Large intestine (tissue), 3 donors: ENCODE results near the gene SYT3. TPM values are rescaled to one million over a fixed set of nuclear protein-coding genes. Genes with fewer than 3 reads are reported as not detected.

Source experiments
- DNase-seq, 2 donors: peaks; one replicate each; pipeline versions ENCODE4 v3.0.0 to v3.0.0-alpha.2; 2013
- H3K27ac ChIP-seq: one replicate; pipeline ENCODE4 v1.5.1; 2013; ENCODE audit warnings: low read length
- H3K27me3 ChIP-seq: 2 replicates; pipeline ENCODE4 v1.6.1; 2013; ENCODE audit warnings: low read length; ENCODE audit not compliant: control insufficient read depth, insufficient read depth
- H3K36me3 ChIP-seq: 2 replicates; pipeline ENCODE4 v1.6.1; 2013; ENCODE audit warnings: low read length; ENCODE audit not compliant: control insufficient read depth, insufficient read depth
- H3K4me1 ChIP-seq: one replicate; pipeline ENCODE4 v1.6.1; 2013; ENCODE audit warnings: low read length; ENCODE audit not compliant: control insufficient read depth, insufficient read depth
- H3K4me3 ChIP-seq: one replicate; pipeline ENCODE4 v1.5.1; 2013; ENCODE audit warnings: low read length
- H3K9me3 ChIP-seq: one replicate; pipeline ENCODE4 v1.6.1; 2013; ENCODE audit warnings: mild to moderate bottlenecking, low read depth, low read length, moderate library complexity; ENCODE audit not compliant: control insufficient read depth
- WGBS: methylation state at CpG from one replicate; pipeline ENCODE4 v1.1.5; 2013; ENCODE audit warnings: low lambda C conversion rate; ENCODE audit not compliant: insufficient coverage; 5-methylcytosine and 5-hydroxymethylcytosine counted together
- polyA plus RNA-seq: library from polyadenylated mRNA; unstranded; fragments of 120-200 nt; gene quantifications from one replicate; pipeline ENCODE4 v1.2.1, GENCODE V29; 2013

SYT3 gene
- polyA plus RNA-seq, 1 donor = 0.93 TPM

GRCh38 chr19:50573741-50574461, 65.8 kb downstream of the SYT3 start:
- H3K4me1 ChIP-seq = no peaks in the 10 kb centered on the region

More at GRCh38 chr19:50573741-50574461, 65.8 kb downstream of the SYT3 start:
- no CpG with 5 or more reads among the region's 13 CpGs for WGBS
- Histone ChIP-seq H3K4me3 (no peak overlapping the region), H3K27ac (no peak overlapping the region), H3K36me3 (no peaks in the 10 kb centered on the region), H3K27me3 (peaks cover 14% of the 10 kb centered on the region), H3K9me3 (no peaks in the 10 kb centered on the region)
- no peak for DNase-seq

Other genes starting within 250 kb of the SYT3 start
- gene SPIB, start 220.9 kb downstream of the SYT3 start, polyA plus RNA-seq = 13.5 TPM
- gene MYBPC2, start 207.0 kb downstream of the SYT3 start, polyA plus RNA-seq = 0.37 TPM
- gene EMC10, start 163.4 kb downstream of the SYT3 start, polyA plus RNA-seq = 142 TPM
- 2.7 TPM for gene GARIN5A, start 163.0 kb downstream of the SYT3 start, polyA plus RNA-seq
- gene JOSD2, start 128.7 kb downstream of the SYT3 start, polyA plus RNA-seq = 20.1 TPM
- gene ASPDH, start 126.0 kb downstream of the SYT3 start, polyA plus RNA-seq = 4.4 TPM
- 6.9 TPM for gene LRRC4B, start 71.4 kb downstream of the SYT3 start, polyA plus RNA-seq
- gene C19orf81, start 9.6 kb upstream of the SYT3 start, polyA plus RNA-seq = 0.46 TPM
- gene SHANK1, start 79.9 kb upstream of the SYT3 start, polyA plus RNA-seq = 3.2 TPM
- 14.6 TPM for gene CLEC11A, start 83.5 kb upstream of the SYT3 start, polyA plus RNA-seq
- gene GPR32, start 130.6 kb upstream of the SYT3 start, polyA plus RNA-seq = not detected
- gene ACP4, start 150.5 kb upstream of the SYT3 start, polyA plus RNA-seq = 0.09 TPM
- 23.1 TPM for gene KLK1, start 183.9 kb upstream of the SYT3 start, polyA plus RNA-seq
- 0.10 TPM for gene KLK15, start 193.7 kb upstream of the SYT3 start, polyA plus RNA-seq
- gene KLK3, start 215.0 kb upstream of the SYT3 start, polyA plus RNA-seq = 0.90 TPM
- 0.15 TPM for gene KLK2, start 233.6 kb upstream of the SYT3 start, polyA plus RNA-seq